Neural progenitor cell (in vitro differentiated cells): ENCODE results near the gene CCDC18.

ENCODE experiments used
- CTCF ChIP-seq: fragments of 200-600 bp; sonication (generic); IDR thresholded peaks from 2 replicates; pipeline ENCODE4 v1.5.1; 2017; ENCODE audit warnings: antibody characterized with exemption, mild to moderate bottlenecking
- EZH2 ChIP-seq: fragments of 200-600 bp; sonication (generic); IDR thresholded peaks from 2 replicates; pipeline ENCODE4 v1.6.1; 2017; ENCODE audit warnings: antibody characterized with exemption, mild to moderate bottlenecking, moderate library complexity
- EZH2phosphoT487 ChIP-seq: fragments of 200-600 bp; sonication (generic); IDR thresholded peaks from 2 replicates; pipeline ENCODE4 v1.6.1; 2017; ENCODE audit warnings: antibody characterized with exemption

GRCh38 chr1:93206567-93206954, 26.0 kb downstream of the CCDC18 start:
- TF ChIP-seq CTCF = no peak
- no peak for TF ChIP-seq EZH2
- TF ChIP-seq EZH2phosphoT487 = no peak
